Measurements from ENCODE around the gene RBP4.
"Not testable (repeated sequence)": the region's sequence is repeated elsewhere in the genome, so short reads cannot be mapped to it uniquely, and the experiment has no call there.

RBP4 gene

DNA sequence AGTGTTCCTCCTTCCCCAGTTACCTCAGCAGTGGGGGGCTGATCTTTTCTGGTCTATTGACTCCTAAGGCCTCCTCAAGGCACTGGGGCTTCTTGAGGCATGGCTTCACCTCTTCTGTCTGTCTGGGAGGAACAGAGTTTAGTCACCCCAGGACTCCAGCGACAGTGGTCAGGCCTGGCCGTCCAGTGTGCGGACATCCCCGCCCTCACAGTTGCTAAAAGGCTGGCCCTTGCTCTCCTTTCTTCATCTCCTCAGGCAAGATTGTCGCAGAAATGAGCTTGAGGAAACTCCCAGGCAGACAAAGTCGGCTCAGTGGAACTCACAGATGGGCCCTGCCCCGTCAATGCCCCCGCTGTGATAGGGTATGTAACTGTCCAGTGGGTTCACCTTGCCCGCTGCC is 41.5 kb downstream of the RBP4 start:
- Histone ChIP-seq H3K27me3 (ENCODE audit: control insufficient read depth, insufficient read depth, low read length) (peaks cover 29% of the 10 kb centered on the region), H3K4me2 (ENCODE audit: low read length) (no peak overlapping the region), H3K9ac (ENCODE audit: low read depth, low read length) (no peak overlapping the region), H3K36me3 (ENCODE audit: insufficient read depth, low read length) (no peaks in the 10 kb centered on the region), H3K4me1 (ENCODE audit: control insufficient read depth, insufficient read depth, low read length) (peaks cover 9% of the 10 kb centered on the region), H3K9me3 (replicated peaks; ENCODE audit: low read length) (no peaks in the 10 kb centered on the region), H3K4me3 (ENCODE audit: low read length) (no peak overlapping the region)

GRCh38 chr10:93554760-93555432 is 46.1 kb downstream of the RBP4 start:
- Histone ChIP-seq H3K4me2 (ENCODE audit: low read length) (peak overlapping the region; percentile 60), H3K4me3 (ENCODE audit: low read length) (no peak overlapping the region), H3K9me3 (replicated peaks; ENCODE audit: low read length) (no peaks in the 10 kb centered on the region), H3K36me3 (ENCODE audit: insufficient read depth, low read length) (no peaks in the 10 kb centered on the region), H3K27me3 (ENCODE audit: control insufficient read depth, insufficient read depth, low read length) (peaks cover 11% of the 10 kb centered on the region), H3K4me1 (ENCODE audit: control insufficient read depth, insufficient read depth, low read length) (peaks cover 9% of the 10 kb centered on the region), H3K9ac (ENCODE audit: low read depth, low read length) (peak overlapping the region; percentile 29)

DNA sequence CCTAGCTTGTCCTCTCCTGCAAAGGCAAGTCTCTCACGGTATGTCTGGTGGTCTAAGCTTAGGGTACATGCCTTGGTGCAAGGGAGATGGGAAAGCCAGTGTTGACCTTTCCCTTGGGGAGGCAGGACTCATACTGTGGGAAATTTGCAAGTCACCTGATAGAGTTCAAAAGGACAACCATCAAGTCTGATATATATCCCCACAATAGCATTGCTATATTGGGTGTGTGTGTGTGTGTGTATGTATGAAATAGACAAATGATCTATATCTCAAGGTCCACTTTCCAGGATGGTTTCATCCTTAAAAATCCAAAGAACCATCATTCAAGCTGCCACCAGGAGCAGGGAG is 46.7 kb downstream of the RBP4 start:
- no peaks in the 10 kb centered on the region for H3K9me3 ChIP-seq (replicated peaks; ENCODE audit: low read length)
- no peak overlapping the region for H3K4me3 ChIP-seq (ENCODE audit: low read length)
- peaks cover 11% of the 10 kb centered on the region for H3K27me3 ChIP-seq (ENCODE audit: control insufficient read depth, insufficient read depth, low read length)
- peaks cover 9% of the 10 kb centered on the region for H3K4me1 ChIP-seq (ENCODE audit: control insufficient read depth, insufficient read depth, low read length)
- no peaks in the 10 kb centered on the region for H3K36me3 ChIP-seq (ENCODE audit: insufficient read depth, low read length)
- H3K4me2 ChIP-seq (ENCODE audit: low read length), result no peak overlapping the region
- no peak overlapping the region for H3K9ac ChIP-seq (ENCODE audit: low read depth, low read length)

DNA sequence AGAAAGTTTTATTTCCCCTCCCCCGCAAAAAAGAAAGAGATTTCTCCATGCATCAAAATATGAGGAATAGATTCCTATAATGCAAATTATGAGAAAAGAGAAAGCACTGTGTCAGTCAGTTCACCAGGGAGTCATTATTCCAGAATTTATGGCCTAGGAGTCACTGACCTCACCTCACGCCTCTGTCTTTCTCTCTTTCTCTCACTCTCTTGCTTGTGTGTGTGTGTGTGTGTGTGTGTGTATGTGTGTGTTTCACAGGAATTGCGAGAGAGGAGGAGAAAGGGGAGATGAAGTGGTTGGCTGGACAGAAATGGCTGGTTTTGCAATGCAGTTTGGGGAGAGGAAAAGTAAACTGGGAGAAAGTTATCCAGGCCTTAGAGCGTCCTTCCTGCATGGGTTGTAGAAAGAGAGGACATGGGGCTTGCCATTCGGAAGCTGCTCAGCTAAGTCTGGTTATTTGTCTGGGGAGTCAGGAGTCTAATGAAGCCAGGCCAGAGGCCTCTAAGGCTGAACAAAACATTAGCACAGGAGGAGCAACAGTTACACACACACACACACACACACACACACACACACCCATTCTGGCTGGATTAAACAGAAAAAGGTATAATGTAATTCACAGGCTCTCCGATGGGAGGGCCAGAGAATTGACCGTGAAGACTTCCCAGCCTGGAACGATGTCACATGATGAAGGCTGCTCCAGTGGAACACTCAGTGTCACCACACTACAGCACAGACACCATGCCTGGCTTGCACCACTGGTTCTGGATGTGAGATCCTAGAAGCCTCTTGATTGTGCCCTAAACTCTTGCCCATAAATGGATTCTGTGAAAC is 47.3 kb downstream of the RBP4 start:
- H3K4me3 ChIP-seq (ENCODE audit: low read length), result no peak overlapping the region
- peaks cover 15% of the 10 kb centered on the region for H3K4me1 ChIP-seq (ENCODE audit: control insufficient read depth, insufficient read depth, low read length)
- no peak overlapping the region for H3K9ac ChIP-seq (ENCODE audit: low read depth, low read length)
- H3K9me3 ChIP-seq (replicated peaks; ENCODE audit: low read length), result no peaks in the 10 kb centered on the region
- H3K27me3 ChIP-seq (ENCODE audit: control insufficient read depth, insufficient read depth, low read length), result peaks cover 11% of the 10 kb centered on the region
- no peak overlapping the region for H3K4me2 ChIP-seq (ENCODE audit: low read length)
- no peaks in the 10 kb centered on the region for H3K36me3 ChIP-seq (ENCODE audit: insufficient read depth, low read length)

- H3K4me2 ChIP-seq (ENCODE audit: low read length), result no peak overlapping the region
- H3K4me3 ChIP-seq (ENCODE audit: low read length), result no peak overlapping the region
- no peak overlapping the region for H3K9ac ChIP-seq (ENCODE audit: low read depth, low read length)
- H3K4me1 ChIP-seq (ENCODE audit: control insufficient read depth, insufficient read depth, low read length), result peaks cover 24% of the 10 kb centered on the region
- peaks cover 6% of the 10 kb centered on the region for H3K27me3 ChIP-seq (ENCODE audit: control insufficient read depth, insufficient read depth, low read length)
- no peaks in the 10 kb centered on the region for H3K36me3 ChIP-seq (ENCODE audit: insufficient read depth, low read length)
- H3K9me3 ChIP-seq (replicated peaks; ENCODE audit: low read length), result no peaks in the 10 kb centered on the region
Measured at GRCh38 chr10:93552780-93553179, 48.3 kb downstream of the RBP4 start.

- peaks cover 25% of the 10 kb centered on the region for H3K4me1 ChIP-seq (ENCODE audit: control insufficient read depth, insufficient read depth, low read length)
- no peak overlapping the region for H3K4me2 ChIP-seq (ENCODE audit: low read length)
- H3K36me3 ChIP-seq (ENCODE audit: insufficient read depth, low read length), result no peaks in the 10 kb centered on the region
- H3K4me3 ChIP-seq (ENCODE audit: low read length), result no peak overlapping the region
- H3K27me3 ChIP-seq (ENCODE audit: control insufficient read depth, insufficient read depth, low read length), result no peaks in the 10 kb centered on the region
- H3K9me3 ChIP-seq (replicated peaks; ENCODE audit: low read length), result no peaks in the 10 kb centered on the region
- H3K9ac ChIP-seq (ENCODE audit: low read depth, low read length), result no peak overlapping the region
Measured at GRCh38 chr10:93550606-93551005, 50.4 kb downstream of the RBP4 start.

DNA sequence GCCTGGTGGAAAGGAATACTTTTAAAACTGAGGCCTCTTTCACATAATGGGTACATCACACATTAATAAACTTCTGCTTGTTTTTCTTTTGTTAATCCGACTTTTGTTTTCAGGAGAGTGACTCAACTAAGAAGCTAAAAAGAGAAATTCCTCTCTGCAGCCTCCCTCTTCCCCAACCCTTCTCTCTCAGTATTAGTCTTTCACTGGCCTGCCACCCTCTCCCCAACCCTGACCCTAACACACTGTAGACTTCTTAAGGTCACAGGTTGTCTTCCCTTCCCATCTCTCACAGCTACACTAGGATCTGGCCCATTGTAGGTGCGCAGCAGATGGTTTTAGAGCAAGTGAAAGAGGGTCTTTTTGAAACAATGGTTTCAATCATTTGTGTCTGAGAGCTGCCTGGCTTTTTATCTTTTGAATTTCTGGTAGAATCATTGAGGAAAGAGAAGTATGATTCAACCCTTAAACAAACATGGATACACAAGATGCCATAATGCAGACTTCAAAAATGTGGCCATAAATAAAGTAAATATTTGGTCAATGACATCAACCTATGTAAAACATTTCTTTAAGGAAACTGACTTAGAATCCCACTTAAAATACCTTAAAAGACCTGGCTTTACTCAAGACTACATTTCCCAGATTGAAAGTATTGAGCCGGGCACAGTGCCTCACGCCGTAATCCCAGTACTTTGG is 52.5 kb downstream of the RBP4 start:
- Histone ChIP-seq H3K4me3 (ENCODE audit: low read length) (peak overlapping the region; percentile 26), H3K36me3 (ENCODE audit: insufficient read depth, low read length) (no peaks in the 10 kb centered on the region), H3K9ac (ENCODE audit: low read depth, low read length) (peak overlapping the region; percentile 30)

GRCh38 chr10:93547522-93547921 is 53.5 kb downstream of the RBP4 start:
- H3K36me3 ChIP-seq (ENCODE audit: insufficient read depth, low read length), result no peaks in the 10 kb centered on the region
- no peaks in the 10 kb centered on the region for H3K9me3 ChIP-seq (replicated peaks; ENCODE audit: low read length)
- no peak overlapping the region for H3K4me3 ChIP-seq (ENCODE audit: low read length)
- no peak overlapping the region for H3K4me2 ChIP-seq (ENCODE audit: low read length)
- no peak overlapping the region for H3K9ac ChIP-seq (ENCODE audit: low read depth, low read length)
- peaks cover 18% of the 10 kb centered on the region for H3K4me1 ChIP-seq (ENCODE audit: control insufficient read depth, insufficient read depth, low read length)
- H3K27me3 ChIP-seq (ENCODE audit: control insufficient read depth, insufficient read depth, low read length), result no peaks in the 10 kb centered on the region

More for the DNA sequence above, 52.5 kb downstream of the RBP4 start:
- Histone ChIP-seq H3K9me3 (replicated peaks; ENCODE audit: low read length) (no peaks in the 10 kb centered on the region), H3K27me3 (ENCODE audit: control insufficient read depth, insufficient read depth, low read length) (no peaks in the 10 kb centered on the region), H3K4me1 (ENCODE audit: control insufficient read depth, insufficient read depth, low read length) (peaks cover 16% of the 10 kb centered on the region), H3K4me2 (ENCODE audit: low read length) (peak overlapping the region; percentile 73)

GRCh38 chr10:93546995-93547394 is 54.0 kb downstream of the RBP4 start:
- not testable (repeated sequence) for H3K4me3 ChIP-seq (ENCODE audit: low read length); H3K9ac ChIP-seq (ENCODE audit: low read depth, low read length); H3K9me3 ChIP-seq (replicated peaks; ENCODE audit: low read length); H3K36me3 ChIP-seq (ENCODE audit: insufficient read depth, low read length); H3K4me2 ChIP-seq (ENCODE audit: low read length); H3K27me3 ChIP-seq (ENCODE audit: control insufficient read depth, insufficient read depth, low read length)
- peaks cover 22% of the 10 kb centered on the region for H3K4me1 ChIP-seq (ENCODE audit: control insufficient read depth, insufficient read depth, low read length)

DNA sequence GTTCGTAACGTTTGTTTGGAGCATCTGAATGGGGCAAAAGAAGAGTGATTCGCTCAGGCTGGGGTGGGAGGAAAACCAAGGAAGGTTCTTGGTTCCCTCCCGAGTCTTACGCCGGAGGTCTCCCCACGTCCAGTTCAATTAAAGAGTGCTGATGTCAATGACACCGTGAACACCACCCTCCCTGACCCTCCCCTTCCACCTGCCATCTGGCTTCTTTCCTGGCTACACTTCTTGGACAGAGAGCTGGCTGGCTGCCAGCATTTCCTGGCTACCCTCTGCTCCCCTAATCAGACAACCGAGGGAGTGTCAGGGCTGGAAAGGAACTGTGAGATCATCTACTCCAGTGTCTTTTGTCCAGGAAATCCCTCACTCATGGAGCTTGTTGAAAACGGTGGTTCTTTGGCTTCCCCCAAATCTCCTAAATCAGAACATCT is 58.7 kb downstream of the RBP4 start:
- peak overlapping the region; percentile 29 for H3K9ac ChIP-seq (ENCODE audit: low read depth, low read length)
- peak overlapping the region; percentile 74 for H3K4me2 ChIP-seq (ENCODE audit: low read length)
- no peaks in the 10 kb centered on the region for H3K9me3 ChIP-seq (replicated peaks; ENCODE audit: low read length)
- peaks cover 8% of the 10 kb centered on the region for H3K4me1 ChIP-seq (ENCODE audit: control insufficient read depth, insufficient read depth, low read length)
- peak overlapping the region; percentile 53 for H3K4me3 ChIP-seq (ENCODE audit: low read length)
- no peaks in the 10 kb centered on the region for H3K27me3 ChIP-seq (ENCODE audit: control insufficient read depth, insufficient read depth, low read length)
- no peaks in the 10 kb centered on the region for H3K36me3 ChIP-seq (ENCODE audit: insufficient read depth, low read length)
